Measurements from ENCODE around the gene WDR82. TPM values are rescaled to one million over a fixed set of nuclear protein-coding genes. Genes with fewer than 3 reads are reported as not detected.
A peak's percentile ranks its signal among the peaks of the same experiment; 100 is the strongest.

WDR82 gene
- total and polyA plus RNA-seq, 10 of the 15 experiments (the other 5 are each of a cell fraction or from before 2014, with no cell fraction given) = 10.1 to 82.4 (median 48.7) TPM

GRCh38 chr3:52237006-52237656, 41.3 kb downstream of the WDR82 start:
- Histone ChIP-seq H3K4me3 (peak overlapping the region; percentile 93), H3K27me3 (replicated peaks in 1 of 2; ENCODE audit: control insufficient read depth in 2 of 2, insufficient read depth in 2 of 2, low read length in 1 of 2) (no peaks in the 10 kb centered on the region), H3K79me2 (ENCODE audit: control insufficient read depth, insufficient read depth, low read length) (peaks cover 39% of the 10 kb centered on the region), H3K36me3 (ENCODE audit: control insufficient read depth in 2 of 2, insufficient read depth in 2 of 2, low read length in 1 of 2) (peaks cover 2 to 5% of the 10 kb centered on the region in 2 experiments; a peak in 2 of 4 replicates), H4K20me1 (ENCODE audit: control insufficient read depth, insufficient read depth) (no peaks in the 10 kb centered on the region), H2AFZ (ENCODE audit: control insufficient read depth, low read depth, low read length) (no peak overlapping the region), H3K27ac (ENCODE audit: control insufficient read depth, insufficient read depth) (peak overlapping the region; percentile 88), H3K4me1 (ENCODE audit: control insufficient read depth, insufficient read depth, low read length) (peaks cover 36% of the 10 kb centered on the region), H3K9me3 (replicated peaks; ENCODE audit: control insufficient read depth, insufficient read depth, low read length) (no peaks in the 10 kb centered on the region), H3K4me2 (ENCODE audit: control insufficient read depth, insufficient read depth) (peak overlapping the region; percentile 81), H3K9ac (ENCODE audit: control insufficient read depth, insufficient read depth, low read length) (peak overlapping the region; percentile 87; the same call in 1 of the 2 replicates)
- TF ChIP-seq ZNF24 (IDR thresholded peaks at IDR 0.05) = no peak
- no peak for TF ChIP-seq HDAC2 (IDR thresholded peaks at IDR 0.05)
- no peak for TF ChIP-seq ZBTB4 (CRISPR knock-in tag; IDR thresholded peaks at IDR 0.05)
- 0 out of 2 replicates have a peak, but pooled peaks have one; percentile 2 for TF ChIP-seq EED (IDR thresholded peaks at IDR 0.05; ENCODE audit: low read depth)
- ChIA-PET CTCF (interaction anchor here (0.7 to 3.8 kb wide), 12 partner anchors 9 to 184 kb away, joined by 3 to 26 read pairs (median 5); partner anchors contain the start of gene TLR9), POLR2A (interaction anchor here (0.8 to 7.2 kb wide), 4 partner anchors 12 to 101 kb away, joined by 3 to 43 read pairs (median 20); partner anchors contain the start of genes TLR9 and WDR82), SMC1A (ENCODE audit: uncharacterized antibody, unreplicated experiment) (interaction anchor here (1.0 to 4.2 kb wide), 7 partner anchors 12 to 102 kb away, joined by 3 to 25 read pairs (median 7); partner anchors contain the start of gene TLR9), RAD21 (ENCODE audit: unreplicated experiment) (interaction anchor here (1.4 to 1.8 kb wide), 3 partner anchors 9 to 51 kb away, joined by 5 to 6 read pairs (median 6); partner anchors contain the start of genes GLYCTK, PPM1M and WDR82)
- FAIRE-seq (no peak), ATAC-seq (no peak), DNase-seq (ENCODE audit: low read depth, low spot score) (no peak)
- 84% methylated on average over 6 of the region's 6 CpGs for WGBS (ENCODE audit: insufficient coverage, insufficient replicate concordance, low lambda C conversion rate, missing lambda C conversion rate)
- in situ Hi-C loops (cut with MboI) = no loop called here
- BruUV-seq (replicated peaks) = no TSS peak
- intact Hi-C loops (cut with micrococcal nuclease; ENCODE audit: unreplicated experiment) = loop anchor here (1.0 kb wide), 1 partner anchor 102 kb away; no protein-coding TSS in a partner anchor
